WTC11 (cell line): ENCODE measurements around the gene NPPA. TPM values are rescaled to one million over a fixed set of nuclear protein-coding genes. Genes with fewer than 3 reads are reported as not detected.

ENCODE experiments used
- ATAC-seq: fragments of 200-7000 bp; cut with Tn5 transposase; 2 replicates; pipeline ENCODE4 v1.10.0; 2021; ENCODE audit warnings: mild to moderate bottlenecking, moderate library complexity
- CTCF ChIA-PET: fragments of 300-600 bp; sonication (Branson Sonifier 250); formaldehyde crosslinking; loops from one replicate; lab custom pipeline; 2021; ENCODE audit warnings: antibody characterized with exemption; lab: Charles Lee
- POLR2A ChIA-PET: fragments of 350-600 bp; sonication (Branson Sonifier 250); formaldehyde crosslinking; loops from one replicate; lab custom pipeline; 2021; ENCODE audit warnings: antibody characterized with exemption; lab: Charles Lee
- DNase-seq: peaks from one replicate; pipeline ENCODE4 v3.0.0; 2021; ENCODE audit warnings: low spot score
- H3K27ac Mint-ChIP-seq: 2 replicates; pipeline ENCODE4 v1.8.0; 2021; ENCODE audit warnings: mixed read lengths
- H3K27me3 Mint-ChIP-seq: 2 replicates; pipeline ENCODE4 v1.8.0; 2021; ENCODE audit warnings: low read depth, mild to moderate bottlenecking, moderate library complexity, mixed read lengths
- H3K36me3 Mint-ChIP-seq: 2 replicates; pipeline ENCODE4 v1.8.0; 2021; ENCODE audit warnings: mixed read lengths
- H3K4me1 Mint-ChIP-seq: 2 replicates; pipeline ENCODE4 v1.8.0; 2022; ENCODE audit warnings: mixed read lengths
- H3K4me3 Mint-ChIP-seq: 2 replicates; pipeline ENCODE4 v1.8.0; 2021; ENCODE audit warnings: mild to moderate bottlenecking, moderate library complexity, mixed read lengths
- H3K9me3 Mint-ChIP-seq: 2 replicates; pipeline ENCODE4 v1.8.0; 2021; ENCODE audit warnings: mixed read lengths
- ATF1 ChIP-seq: sonication (generic); formaldehyde crosslinking; IDR thresholded peaks from 2 replicates; pipeline ENCODE4 v1.8.1; 2023; ENCODE audit warnings: mild to moderate bottlenecking, moderate library complexity, missing genetic modification reagents
- ESRRA ChIP-seq: sonication (generic); formaldehyde crosslinking; IDR thresholded peaks from 2 replicates; pipeline ENCODE4 v1.8.1; 2022; ENCODE audit warnings: mild to moderate bottlenecking, missing genetic modification reagents, borderline replicate concordance
- ETV6 ChIP-seq: sonication (generic); formaldehyde crosslinking; IDR thresholded peaks from 2 replicates; pipeline ENCODE4 v1.8.1; 2022; ENCODE audit warnings: mild to moderate bottlenecking, missing genetic modification reagents
- HMGA2 ChIP-seq: fragments of 250-450 bp; sonication (Bioruptor Pico); IDR thresholded peaks from 2 replicates; pipeline ENCODE4 v1.4.0; 2021; ENCODE audit warnings: mild to moderate bottlenecking, moderate library complexity
- SP1 ChIP-seq: sonication (generic); formaldehyde crosslinking; conservative IDR thresholded peaks from 2 replicates; pipeline ENCODE4 v1.8.1; 2022; ENCODE audit warnings: missing genetic modification reagents
- TEAD4 ChIP-seq: sonication (generic); formaldehyde crosslinking; IDR thresholded peaks from 2 replicates; pipeline ENCODE4 v1.8.0; 2022; ENCODE audit warnings: mild to moderate bottlenecking, missing genetic modification reagents
- ZNF396 ChIP-seq: fragments of 250-450 bp; sonication (Bioruptor Pico); IDR thresholded peaks from 2 replicates; pipeline ENCODE4 v1.8.0; 2021; ENCODE audit warnings: mild to moderate bottlenecking, moderate library complexity, borderline replicate concordance
- total RNA-seq: library from RNA; stranded (reverse); gene quantifications from 3 replicates; pipeline ENCODE4 v1.2.3, GENCODE V29; 2021
- TF ChIP-seq, protein P1 (sequence below): sonication (generic); formaldehyde crosslinking; IDR thresholded peaks from 2 replicates; pipeline ENCODE4 v1.8.0; 2022; ENCODE audit warnings: mild to moderate bottlenecking, missing genetic modification reagents
- TF ChIP-seq, protein P2 (sequence below): fragments of 250-450 bp; sonication (Bioruptor Pico); IDR thresholded peaks from 2 replicates; pipeline ENCODE4 v1.9.0; 2021; ENCODE audit warnings: mild to moderate bottlenecking
- TF ChIP-seq, protein P3 (sequence below): fragments of 250-450 bp; sonication (Bioruptor Pico); conservative IDR thresholded peaks from 2 replicates; pipeline ENCODE4 v1.9.0; 2021; ENCODE audit warnings: mild to moderate bottlenecking
- TF ChIP-seq, protein P4 (sequence below): sonication (generic); formaldehyde crosslinking; IDR thresholded peaks from 2 replicates; pipeline ENCODE4 v1.8.0; 2023; ENCODE audit warnings: missing genetic modification reagents
- TF ChIP-seq, protein P5 (sequence below): sonication (generic); formaldehyde crosslinking; IDR thresholded peaks from 2 replicates; pipeline ENCODE4 v1.8.0; 2023; ENCODE audit warnings: mild to moderate bottlenecking, missing genetic modification reagents
- TF ChIP-seq, protein P6 (sequence below): fragments of 250-450 bp; sonication (Bioruptor Pico); IDR thresholded peaks from 2 replicates; pipeline ENCODE4 v1.9.0; 2021; ENCODE audit warnings: moderate library complexity, mild to moderate bottlenecking, inconsistent platforms, borderline replicate concordance
- TF ChIP-seq, protein P7 (sequence below): sonication (generic); formaldehyde crosslinking; IDR thresholded peaks from 2 replicates; pipeline ENCODE4 v1.8.0; 2022; ENCODE audit warnings: mild to moderate bottlenecking, missing genetic modification reagents
- TF ChIP-seq, protein P8 (sequence below): sonication (generic); formaldehyde crosslinking; IDR thresholded peaks from 2 replicates; pipeline ENCODE4 v1.8.1; 2023; ENCODE audit warnings: mild to moderate bottlenecking, missing genetic modification reagents, borderline replicate concordance
- TF ChIP-seq, protein P9 (sequence below): fragments of 200-600 bp; IDR thresholded peaks from 2 replicates; pipeline ENCODE4 v1.8.0; 2022; ENCODE audit warnings: antibody characterized with exemption
- TF ChIP-seq, protein P10 (sequence below): sonication (generic); formaldehyde crosslinking; IDR thresholded peaks from 2 replicates; pipeline ENCODE4 v1.8.1; 2023; ENCODE audit warnings: mild to moderate bottlenecking, missing genetic modification reagents

Gene NPPA
- total RNA-seq, 1 experiment from 2014 or later = not detected

DNA sequence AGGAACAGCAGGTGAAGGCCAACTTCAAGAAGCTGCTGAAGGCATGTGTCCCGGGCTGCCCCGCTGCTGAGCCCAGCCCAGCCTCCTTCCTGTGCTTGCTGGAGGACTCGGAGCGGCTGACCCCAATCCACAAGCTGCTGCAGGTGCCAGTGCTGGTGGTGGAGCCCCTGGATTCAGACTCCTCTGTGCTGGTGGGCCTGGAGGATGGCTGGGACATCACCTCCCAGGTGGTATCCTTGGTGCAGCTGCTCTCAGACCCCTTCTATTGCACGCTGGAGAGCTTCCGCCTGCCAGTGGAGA, 31.3 kb upstream of the NPPA start:
- ATAC-seq = no peak
- CTCF ChIA-PET = interaction anchor here (1.2 kb wide), 1 partner anchor 40 kb away, joined by 3 read pairs; no protein-coding TSS in a partner anchor
- Mint-ChIP-seq H3K27me3 (no peaks in the 10 kb centered on the region), H3K36me3 (no peaks in the 10 kb centered on the region), H3K27ac (no peak overlapping the region), H3K4me3 (no peak overlapping the region), H3K9me3 (peaks cover 11% of the 10 kb centered on the region), H3K4me1 (peaks cover 8% of the 10 kb centered on the region)
- POLR2A ChIA-PET = no interaction called here
- no peak for DNase-seq
- TF ChIP-seq HMGA2 (no peak), TEAD4 (CRISPR knock-in tag) (no peak), ZNF396 (CRISPR knock-in tag) (no peak), ATF1 (CRISPR knock-in tag) (no peak), SP1 (CRISPR knock-in tag) (no peak), ESRRA (no peak), ETV6 (no peak)
- TF ChIP-seq, protein P1, sequence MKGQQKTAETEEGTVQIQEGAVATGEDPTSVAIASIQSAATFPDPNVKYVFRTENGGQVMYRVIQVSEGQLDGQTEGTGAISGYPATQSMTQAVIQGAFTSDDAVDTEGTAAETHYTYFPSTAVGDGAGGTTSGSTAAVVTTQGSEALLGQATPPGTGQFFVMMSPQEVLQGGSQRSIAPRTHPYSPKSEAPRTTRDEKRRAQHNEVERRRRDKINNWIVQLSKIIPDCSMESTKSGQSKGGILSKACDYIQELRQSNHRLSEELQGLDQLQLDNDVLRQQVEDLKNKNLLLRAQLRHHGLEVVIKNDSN = no peak
- TF ChIP-seq, protein P2, sequence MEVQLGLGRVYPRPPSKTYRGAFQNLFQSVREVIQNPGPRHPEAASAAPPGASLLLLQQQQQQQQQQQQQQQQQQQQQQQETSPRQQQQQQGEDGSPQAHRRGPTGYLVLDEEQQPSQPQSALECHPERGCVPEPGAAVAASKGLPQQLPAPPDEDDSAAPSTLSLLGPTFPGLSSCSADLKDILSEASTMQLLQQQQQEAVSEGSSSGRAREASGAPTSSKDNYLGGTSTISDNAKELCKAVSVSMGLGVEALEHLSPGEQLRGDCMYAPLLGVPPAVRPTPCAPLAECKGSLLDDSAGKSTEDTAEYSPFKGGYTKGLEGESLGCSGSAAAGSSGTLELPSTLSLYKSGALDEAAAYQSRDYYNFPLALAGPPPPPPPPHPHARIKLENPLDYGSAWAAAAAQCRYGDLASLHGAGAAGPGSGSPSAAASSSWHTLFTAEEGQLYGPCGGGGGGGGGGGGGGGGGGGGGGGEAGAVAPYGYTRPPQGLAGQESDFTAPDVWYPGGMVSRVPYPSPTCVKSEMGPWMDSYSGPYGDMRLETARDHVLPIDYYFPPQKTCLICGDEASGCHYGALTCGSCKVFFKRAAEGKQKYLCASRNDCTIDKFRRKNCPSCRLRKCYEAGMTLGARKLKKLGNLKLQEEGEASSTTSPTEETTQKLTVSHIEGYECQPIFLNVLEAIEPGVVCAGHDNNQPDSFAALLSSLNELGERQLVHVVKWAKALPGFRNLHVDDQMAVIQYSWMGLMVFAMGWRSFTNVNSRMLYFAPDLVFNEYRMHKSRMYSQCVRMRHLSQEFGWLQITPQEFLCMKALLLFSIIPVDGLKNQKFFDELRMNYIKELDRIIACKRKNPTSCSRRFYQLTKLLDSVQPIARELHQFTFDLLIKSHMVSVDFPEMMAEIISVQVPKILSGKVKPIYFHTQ (CRISPR knock-in tag) = no peak
- TF ChIP-seq, protein P3, sequence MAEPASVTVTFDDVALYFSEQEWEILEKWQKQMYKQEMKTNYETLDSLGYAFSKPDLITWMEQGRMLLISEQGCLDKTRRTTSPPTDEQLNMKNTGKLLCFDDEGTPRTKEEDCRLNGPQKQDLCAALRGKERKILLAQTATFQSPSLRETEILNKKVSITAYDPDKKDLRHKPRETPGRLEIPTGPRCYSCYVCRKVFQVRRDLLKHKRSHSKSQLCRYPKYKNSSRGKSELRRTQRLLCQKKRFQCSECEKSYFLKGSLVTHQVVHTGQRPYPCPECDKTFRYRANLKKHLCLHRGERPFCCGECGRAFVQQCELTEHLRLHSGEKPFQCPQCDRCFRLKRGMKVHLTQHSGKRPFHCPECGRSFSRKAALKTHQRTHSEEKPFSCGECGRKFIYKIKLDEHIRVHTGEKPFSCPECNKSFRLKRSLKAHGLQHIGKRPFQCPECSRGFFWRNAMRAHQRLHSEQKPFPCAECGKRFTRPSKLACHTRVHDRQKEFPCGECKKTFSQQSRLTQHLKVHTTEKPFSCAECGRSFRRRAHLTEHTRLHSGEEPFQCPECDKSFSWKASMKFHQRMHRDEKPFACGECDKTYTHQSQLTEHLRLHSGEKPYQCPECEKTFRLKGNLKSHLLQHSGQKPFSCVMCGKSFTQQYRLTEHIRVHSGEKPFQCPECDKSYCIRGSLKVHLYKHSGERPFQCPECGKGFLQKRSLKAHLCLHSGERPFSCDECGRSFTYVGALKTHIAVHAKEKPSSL (CRISPR knock-in tag) = no peak
- TF ChIP-seq, protein P4, sequence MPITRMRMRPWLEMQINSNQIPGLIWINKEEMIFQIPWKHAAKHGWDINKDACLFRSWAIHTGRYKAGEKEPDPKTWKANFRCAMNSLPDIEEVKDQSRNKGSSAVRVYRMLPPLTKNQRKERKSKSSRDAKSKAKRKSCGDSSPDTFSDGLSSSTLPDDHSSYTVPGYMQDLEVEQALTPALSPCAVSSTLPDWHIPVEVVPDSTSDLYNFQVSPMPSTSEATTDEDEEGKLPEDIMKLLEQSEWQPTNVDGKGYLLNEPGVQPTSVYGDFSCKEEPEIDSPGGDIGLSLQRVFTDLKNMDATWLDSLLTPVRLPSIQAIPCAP (CRISPR knock-in tag) = no peak
- TF ChIP-seq, protein P5, sequence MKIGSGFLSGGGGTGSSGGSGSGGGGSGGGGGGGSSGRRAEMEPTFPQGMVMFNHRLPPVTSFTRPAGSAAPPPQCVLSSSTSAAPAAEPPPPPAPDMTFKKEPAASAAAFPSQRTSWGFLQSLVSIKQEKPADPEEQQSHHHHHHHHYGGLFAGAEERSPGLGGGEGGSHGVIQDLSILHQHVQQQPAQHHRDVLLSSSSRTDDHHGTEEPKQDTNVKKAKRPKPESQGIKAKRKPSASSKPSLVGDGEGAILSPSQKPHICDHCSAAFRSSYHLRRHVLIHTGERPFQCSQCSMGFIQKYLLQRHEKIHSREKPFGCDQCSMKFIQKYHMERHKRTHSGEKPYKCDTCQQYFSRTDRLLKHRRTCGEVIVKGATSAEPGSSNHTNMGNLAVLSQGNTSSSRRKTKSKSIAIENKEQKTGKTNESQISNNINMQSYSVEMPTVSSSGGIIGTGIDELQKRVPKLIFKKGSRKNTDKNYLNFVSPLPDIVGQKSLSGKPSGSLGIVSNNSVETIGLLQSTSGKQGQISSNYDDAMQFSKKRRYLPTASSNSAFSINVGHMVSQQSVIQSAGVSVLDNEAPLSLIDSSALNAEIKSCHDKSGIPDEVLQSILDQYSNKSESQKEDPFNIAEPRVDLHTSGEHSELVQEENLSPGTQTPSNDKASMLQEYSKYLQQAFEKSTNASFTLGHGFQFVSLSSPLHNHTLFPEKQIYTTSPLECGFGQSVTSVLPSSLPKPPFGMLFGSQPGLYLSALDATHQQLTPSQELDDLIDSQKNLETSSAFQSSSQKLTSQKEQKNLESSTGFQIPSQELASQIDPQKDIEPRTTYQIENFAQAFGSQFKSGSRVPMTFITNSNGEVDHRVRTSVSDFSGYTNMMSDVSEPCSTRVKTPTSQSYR (CRISPR knock-in tag) = no peak
- TF ChIP-seq, protein P6, sequence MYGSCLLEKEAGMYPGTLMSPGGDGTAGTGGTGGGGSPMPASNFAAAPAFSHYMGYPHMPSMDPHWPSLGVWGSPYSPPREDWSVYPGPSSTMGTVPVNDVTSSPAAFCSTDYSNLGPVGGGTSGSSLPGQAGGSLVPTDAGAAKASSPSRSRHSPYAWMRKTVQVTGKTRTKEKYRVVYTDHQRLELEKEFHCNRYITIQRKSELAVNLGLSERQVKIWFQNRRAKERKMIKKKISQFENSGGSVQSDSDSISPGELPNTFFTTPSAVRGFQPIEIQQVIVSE = no peak
- TF ChIP-seq, protein P7, sequence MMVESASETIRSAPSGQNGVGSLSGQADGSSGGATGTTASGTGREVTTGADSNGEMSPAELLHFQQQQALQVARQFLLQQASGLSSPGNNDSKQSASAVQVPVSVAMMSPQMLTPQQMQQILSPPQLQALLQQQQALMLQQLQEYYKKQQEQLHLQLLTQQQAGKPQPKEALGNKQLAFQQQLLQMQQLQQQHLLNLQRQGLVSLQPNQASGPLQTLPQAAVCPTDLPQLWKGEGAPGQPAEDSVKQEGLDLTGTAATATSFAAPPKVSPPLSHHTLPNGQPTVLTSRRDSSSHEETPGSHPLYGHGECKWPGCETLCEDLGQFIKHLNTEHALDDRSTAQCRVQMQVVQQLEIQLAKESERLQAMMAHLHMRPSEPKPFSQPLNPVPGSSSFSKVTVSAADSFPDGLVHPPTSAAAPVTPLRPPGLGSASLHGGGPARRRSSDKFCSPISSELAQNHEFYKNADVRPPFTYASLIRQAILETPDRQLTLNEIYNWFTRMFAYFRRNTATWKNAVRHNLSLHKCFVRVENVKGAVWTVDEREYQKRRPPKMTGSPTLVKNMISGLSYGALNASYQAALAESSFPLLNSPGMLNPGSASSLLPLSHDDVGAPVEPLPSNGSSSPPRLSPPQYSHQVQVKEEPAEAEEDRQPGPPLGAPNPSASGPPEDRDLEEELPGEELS (CRISPR knock-in tag) = no peak
- TF ChIP-seq, protein P8, sequence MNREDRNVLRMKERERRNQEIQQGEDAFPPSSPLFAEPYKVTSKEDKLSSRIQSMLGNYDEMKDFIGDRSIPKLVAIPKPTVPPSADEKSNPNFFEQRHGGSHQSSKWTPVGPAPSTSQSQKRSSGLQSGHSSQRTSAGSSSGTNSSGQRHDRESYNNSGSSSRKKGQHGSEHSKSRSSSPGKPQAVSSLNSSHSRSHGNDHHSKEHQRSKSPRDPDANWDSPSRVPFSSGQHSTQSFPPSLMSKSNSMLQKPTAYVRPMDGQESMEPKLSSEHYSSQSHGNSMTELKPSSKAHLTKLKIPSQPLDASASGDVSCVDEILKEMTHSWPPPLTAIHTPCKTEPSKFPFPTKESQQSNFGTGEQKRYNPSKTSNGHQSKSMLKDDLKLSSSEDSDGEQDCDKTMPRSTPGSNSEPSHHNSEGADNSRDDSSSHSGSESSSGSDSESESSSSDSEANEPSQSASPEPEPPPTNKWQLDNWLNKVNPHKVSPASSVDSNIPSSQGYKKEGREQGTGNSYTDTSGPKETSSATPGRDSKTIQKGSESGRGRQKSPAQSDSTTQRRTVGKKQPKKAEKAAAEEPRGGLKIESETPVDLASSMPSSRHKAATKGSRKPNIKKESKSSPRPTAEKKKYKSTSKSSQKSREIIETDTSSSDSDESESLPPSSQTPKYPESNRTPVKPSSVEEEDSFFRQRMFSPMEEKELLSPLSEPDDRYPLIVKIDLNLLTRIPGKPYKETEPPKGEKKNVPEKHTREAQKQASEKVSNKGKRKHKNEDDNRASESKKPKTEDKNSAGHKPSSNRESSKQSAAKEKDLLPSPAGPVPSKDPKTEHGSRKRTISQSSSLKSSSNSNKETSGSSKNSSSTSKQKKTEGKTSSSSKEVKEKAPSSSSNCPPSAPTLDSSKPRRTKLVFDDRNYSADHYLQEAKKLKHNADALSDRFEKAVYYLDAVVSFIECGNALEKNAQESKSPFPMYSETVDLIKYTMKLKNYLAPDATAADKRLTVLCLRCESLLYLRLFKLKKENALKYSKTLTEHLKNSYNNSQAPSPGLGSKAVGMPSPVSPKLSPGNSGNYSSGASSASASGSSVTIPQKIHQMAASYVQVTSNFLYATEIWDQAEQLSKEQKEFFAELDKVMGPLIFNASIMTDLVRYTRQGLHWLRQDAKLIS = no peak
- TF ChIP-seq, protein P9, sequence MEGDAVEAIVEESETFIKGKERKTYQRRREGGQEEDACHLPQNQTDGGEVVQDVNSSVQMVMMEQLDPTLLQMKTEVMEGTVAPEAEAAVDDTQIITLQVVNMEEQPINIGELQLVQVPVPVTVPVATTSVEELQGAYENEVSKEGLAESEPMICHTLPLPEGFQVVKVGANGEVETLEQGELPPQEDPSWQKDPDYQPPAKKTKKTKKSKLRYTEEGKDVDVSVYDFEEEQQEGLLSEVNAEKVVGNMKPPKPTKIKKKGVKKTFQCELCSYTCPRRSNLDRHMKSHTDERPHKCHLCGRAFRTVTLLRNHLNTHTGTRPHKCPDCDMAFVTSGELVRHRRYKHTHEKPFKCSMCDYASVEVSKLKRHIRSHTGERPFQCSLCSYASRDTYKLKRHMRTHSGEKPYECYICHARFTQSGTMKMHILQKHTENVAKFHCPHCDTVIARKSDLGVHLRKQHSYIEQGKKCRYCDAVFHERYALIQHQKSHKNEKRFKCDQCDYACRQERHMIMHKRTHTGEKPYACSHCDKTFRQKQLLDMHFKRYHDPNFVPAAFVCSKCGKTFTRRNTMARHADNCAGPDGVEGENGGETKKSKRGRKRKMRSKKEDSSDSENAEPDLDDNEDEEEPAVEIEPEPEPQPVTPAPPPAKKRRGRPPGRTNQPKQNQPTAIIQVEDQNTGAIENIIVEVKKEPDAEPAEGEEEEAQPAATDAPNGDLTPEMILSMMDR = no peak
- TF ChIP-seq, protein P10, sequence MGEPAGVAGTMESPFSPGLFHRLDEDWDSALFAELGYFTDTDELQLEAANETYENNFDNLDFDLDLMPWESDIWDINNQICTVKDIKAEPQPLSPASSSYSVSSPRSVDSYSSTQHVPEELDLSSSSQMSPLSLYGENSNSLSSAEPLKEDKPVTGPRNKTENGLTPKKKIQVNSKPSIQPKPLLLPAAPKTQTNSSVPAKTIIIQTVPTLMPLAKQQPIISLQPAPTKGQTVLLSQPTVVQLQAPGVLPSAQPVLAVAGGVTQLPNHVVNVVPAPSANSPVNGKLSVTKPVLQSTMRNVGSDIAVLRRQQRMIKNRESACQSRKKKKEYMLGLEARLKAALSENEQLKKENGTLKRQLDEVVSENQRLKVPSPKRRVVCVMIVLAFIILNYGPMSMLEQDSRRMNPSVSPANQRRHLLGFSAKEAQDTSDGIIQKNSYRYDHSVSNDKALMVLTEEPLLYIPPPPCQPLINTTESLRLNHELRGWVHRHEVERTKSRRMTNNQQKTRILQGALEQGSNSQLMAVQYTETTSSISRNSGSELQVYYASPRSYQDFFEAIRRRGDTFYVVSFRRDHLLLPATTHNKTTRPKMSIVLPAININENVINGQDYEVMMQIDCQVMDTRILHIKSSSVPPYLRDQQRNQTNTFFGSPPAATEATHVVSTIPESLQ (CRISPR knock-in tag) = no peak
